SK-N-SH (cell line): ENCODE measurements around the gene CYP46A1. TPM values are rescaled to one million over a fixed set of nuclear protein-coding genes. Genes with fewer than 3 reads are reported as not detected.

Experiments
- polyA plus RNA-seq, 3 experiments: library from polyadenylated mRNA; depleted of rRNA; stranded (reverse); fragments of >200 nt; gene quantifications; 2 replicates each; pipeline ENCODE4 v1.2.3, GENCODE V29; 2012

Gene CYP46A1
- polyA plus RNA-seq, 1 of the 3 experiments (the other 2 are of a cell fraction), result 0.30 TPM

Other genes starting within 250 kb of the CYP46A1 start
- gene SETD3, start 203.4 kb upstream of the CYP46A1 start, polyA plus RNA-seq (2012; rRNA removed), result 19.1 and 22.7 TPM in 2 replicates
- gene CCNK, start 202.9 kb upstream of the CYP46A1 start, polyA plus RNA-seq (2012; rRNA removed), result 9.0 and 14.6 TPM in 2 replicates
- 9.6 and 10.6 TPM in 2 replicates for gene CCDC85C, start 80.1 kb upstream of the CYP46A1 start, polyA plus RNA-seq (2012; rRNA removed)
- 0.02 TPM in 2 replicates for gene HHIPL1, start 39.2 kb upstream of the CYP46A1 start, polyA plus RNA-seq (2012; rRNA removed)
- gene EML1, start 109.1 kb downstream of the CYP46A1 start, polyA plus RNA-seq (2012; rRNA removed), result 4.4 and 6.3 TPM in 2 replicates